Activated CD8-positive, alpha-beta memory T cell treated with anti-CD3 and anti-CD28 coated beads, Interleukin-2, amount 10 ng/mL, durations not matched to agents 7 days and 5 days (primary cell): ENCODE data around the gene C19orf25. TPM values are rescaled to one million over a fixed set of nuclear protein-coding genes. Genes with fewer than 3 reads are reported as not detected.

Experiments
- ATAC-seq: fragments of 150-1000 bp; cut with Tn5 transposase; one replicate; pipeline ENCODE4 v1.10.0; 2021; ENCODE audit warnings: moderate library complexity
- CTCF ChIA-PET: fragments of 350-600 bp; sonication (Branson Sonifier 250); formaldehyde crosslinking; loops from one replicate; lab custom pipeline; 2021; ENCODE audit warnings: antibody characterized with exemption; lab: Charles Lee
- DNase-seq: peaks from one replicate; pipeline ENCODE4 v3.0.0-alpha.2; 2020
- H3K27ac Mint-ChIP-seq: one replicate; pipeline ENCODE4 v1.8.0; 2021; ENCODE audit warnings: mild to moderate bottlenecking, mixed read lengths
- H3K27me3 Mint-ChIP-seq: one replicate; pipeline ENCODE4 v1.8.0; 2021; ENCODE audit warnings: mixed read lengths
- H3K36me3 Mint-ChIP-seq: one replicate; pipeline ENCODE4 v1.8.0; 2021; ENCODE audit warnings: mild to moderate bottlenecking, mixed read lengths
- H3K4me1 Mint-ChIP-seq: one replicate; pipeline ENCODE4 v1.8.0; 2021; ENCODE audit warnings: mixed read lengths
- H3K4me3 Mint-ChIP-seq: one replicate; pipeline ENCODE4 v1.8.0; 2021; ENCODE audit warnings: mild to moderate bottlenecking, moderate library complexity, mixed read lengths
- H3K9me3 Mint-ChIP-seq: one replicate; pipeline ENCODE4 v1.8.0; 2022; ENCODE audit warnings: low read depth, mixed read lengths
- total RNA-seq, 2 experiments: library from RNA; stranded (reverse); gene quantifications; one replicate each; pipeline ENCODE4 v1.2.3, GENCODE V29; 2021

The C19orf25 gene
- total RNA-seq, 2 experiments from 2014 or later: 43.3 to 48.9 TPM

- Mint-ChIP-seq H3K36me3 (peaks cover 18% of the 10 kb centered on the region), H3K27me3 (no peaks in the 10 kb centered on the region), H3K27ac (no peak overlapping the region), H3K4me1 (peaks cover 8% of the 10 kb centered on the region), H3K4me3 (no peak overlapping the region), H3K9me3 (no peaks in the 10 kb centered on the region)
- CTCF ChIA-PET: interaction anchor here (0.6 kb wide), 1 partner anchor 246 kb away, joined by 3 read pairs; no protein-coding TSS in a partner anchor
- DNase-seq (no peak), ATAC-seq (no peak)
Measured at GRCh38 chr19:1434577-1435060, 44.4 kb downstream of the C19orf25 start.

DNA sequence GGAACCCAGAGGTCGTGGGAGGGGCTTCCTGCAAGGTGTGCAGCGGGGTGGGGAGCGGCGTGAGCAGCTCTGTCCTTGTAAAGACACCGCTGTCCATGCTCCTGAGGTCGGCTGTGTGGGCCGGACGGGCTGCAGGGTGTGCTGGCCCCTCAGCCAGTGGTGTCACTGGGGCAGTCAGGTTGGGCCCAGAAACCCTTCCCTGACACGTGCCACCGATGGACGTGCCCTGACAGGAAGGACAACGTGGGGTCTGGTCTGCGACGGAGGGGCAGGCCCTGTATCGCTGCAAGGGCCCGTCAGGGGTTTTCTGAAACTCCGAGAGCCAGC lies 45.0 kb downstream of the C19orf25 start:
- CTCF ChIA-PET: no interaction called here
- no peak overlapping the region for H3K4me3 Mint-ChIP-seq
- peaks cover 14% of the 10 kb centered on the region for H3K36me3 Mint-ChIP-seq
- no peak overlapping the region for H3K27ac Mint-ChIP-seq
- DNase-seq: no peak
- ATAC-seq: no peak
- no peaks in the 10 kb centered on the region for H3K9me3 Mint-ChIP-seq
- peaks cover 5% of the 10 kb centered on the region for H3K4me1 Mint-ChIP-seq
- H3K27me3 Mint-ChIP-seq: no peaks in the 10 kb centered on the region

DNA sequence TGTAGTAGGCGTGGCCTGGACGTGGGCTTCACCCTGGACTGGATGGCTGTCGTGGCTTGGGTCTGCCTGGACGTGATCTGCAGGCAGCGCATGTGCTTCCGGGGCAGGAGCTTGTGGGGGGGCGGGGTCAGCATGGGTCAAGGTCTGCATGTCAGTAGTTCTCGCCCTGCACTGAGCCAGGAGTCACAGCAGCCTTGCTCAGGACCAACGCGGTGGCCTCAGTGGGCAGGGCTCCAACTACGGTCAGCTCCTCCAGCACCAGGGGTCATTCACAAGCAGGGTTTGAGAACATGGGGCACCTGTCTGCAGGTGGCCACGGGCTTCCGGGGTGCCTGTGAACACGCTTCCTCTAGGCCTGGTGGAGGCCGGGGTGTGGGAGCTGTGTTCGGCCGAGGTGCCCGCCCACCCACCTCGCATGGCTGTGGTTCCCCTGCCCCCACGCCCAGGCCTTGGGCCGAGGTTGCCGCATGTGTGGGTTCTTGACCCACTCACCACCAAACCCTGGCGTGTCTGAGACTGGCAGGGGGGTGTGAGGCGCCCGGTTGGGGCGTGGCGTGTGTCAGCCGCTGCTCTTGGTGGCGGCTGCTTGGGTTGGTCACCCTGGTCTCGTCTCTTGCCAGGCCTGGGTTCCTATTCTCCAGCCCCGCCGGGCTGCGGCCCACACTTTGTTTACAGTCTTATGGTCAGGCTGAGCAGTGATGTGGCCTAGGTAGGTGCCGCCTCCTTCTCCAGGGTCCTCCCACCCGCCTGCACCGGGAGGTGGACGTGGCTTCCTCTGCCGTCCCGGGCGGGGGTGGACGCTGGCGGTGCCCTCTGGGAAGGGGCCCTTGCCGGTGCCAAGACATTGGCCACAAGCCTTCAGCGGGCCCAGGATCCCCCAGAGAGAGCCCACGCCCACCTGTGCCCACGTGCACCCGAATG lies 45.6 kb downstream of the C19orf25 start:
- DNase-seq (no peak), ATAC-seq (no peak)
- CTCF ChIA-PET: no interaction called here
- Mint-ChIP-seq H3K4me1 (peaks cover 5% of the 10 kb centered on the region), H3K27me3 (no peaks in the 10 kb centered on the region), H3K27ac (no peak overlapping the region), H3K4me3 (no peak overlapping the region), H3K36me3 (peaks cover 12% of the 10 kb centered on the region), H3K9me3 (no peaks in the 10 kb centered on the region)

DNA sequence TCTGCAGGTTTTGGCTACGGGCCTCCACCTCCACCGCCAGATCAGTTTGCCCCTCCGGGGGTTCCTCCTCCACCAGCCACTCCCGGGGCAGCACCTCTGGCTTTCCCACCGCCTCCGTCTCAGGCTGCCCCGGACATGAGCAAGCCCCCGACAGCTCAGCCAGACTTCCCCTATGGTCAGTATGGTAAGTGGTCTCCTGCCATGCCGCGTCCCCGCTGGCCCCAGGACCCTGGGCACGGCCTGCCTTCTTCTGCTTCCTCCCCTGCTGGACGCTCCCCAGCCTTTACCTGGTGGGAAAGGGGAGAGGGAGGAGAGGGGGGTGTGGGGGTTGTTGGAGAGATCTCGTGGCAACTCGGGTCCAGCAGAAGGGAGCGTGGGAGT lies 46.5 kb downstream of the C19orf25 start:
- ATAC-seq: no peak
- no peak for DNase-seq
- CTCF ChIA-PET: no interaction called here
- Mint-ChIP-seq H3K27ac (no peak overlapping the region), H3K27me3 (no peaks in the 10 kb centered on the region), H3K4me3 (no peak overlapping the region), H3K4me1 (peaks cover under 1% of the 10 kb centered on the region), H3K36me3 (peaks cover 9% of the 10 kb centered on the region), H3K9me3 (no peaks in the 10 kb centered on the region)

DNA sequence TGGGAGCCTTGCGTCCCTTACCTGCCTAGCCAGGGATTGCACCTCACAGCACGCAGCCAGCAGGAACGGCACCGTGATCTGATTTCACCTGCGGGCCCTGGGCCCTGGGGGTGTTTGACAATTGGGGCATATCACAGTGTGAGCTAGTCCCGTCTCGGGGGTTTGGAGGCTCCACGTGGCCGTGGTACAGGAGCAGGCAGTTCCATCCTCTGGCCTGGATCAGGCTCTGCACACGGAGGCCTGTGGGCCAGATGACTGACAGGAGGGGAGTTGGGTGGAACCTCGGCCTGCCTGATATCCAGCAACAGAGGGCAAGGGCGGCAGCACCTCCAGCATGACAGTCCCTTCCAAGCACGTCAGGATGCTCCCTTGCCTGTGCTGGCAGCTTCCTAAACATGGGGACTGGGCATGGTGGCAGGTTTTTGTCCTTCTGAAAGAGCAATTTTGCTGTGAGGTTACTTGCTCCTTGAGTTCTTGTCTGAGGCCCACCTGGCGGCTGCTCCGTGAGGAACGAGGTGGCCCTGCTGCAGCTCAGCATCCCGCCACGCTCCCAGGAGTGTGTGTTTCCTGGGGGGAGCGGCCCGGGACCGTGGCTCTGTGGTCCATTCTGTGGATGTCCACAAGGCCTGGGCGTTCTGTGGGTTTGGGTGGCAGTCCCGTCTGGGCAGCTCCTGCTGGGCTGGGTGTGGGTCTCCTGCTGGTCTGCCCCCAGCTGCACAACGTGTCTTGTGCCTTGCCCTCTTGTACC lies 47.1 kb downstream of the C19orf25 start:
- DNase-seq (no peak), ATAC-seq (no peak)
- Mint-ChIP-seq H3K36me3 (peaks cover 9% of the 10 kb centered on the region), H3K27me3 (no peaks in the 10 kb centered on the region), H3K4me1 (no peaks in the 10 kb centered on the region), H3K27ac (no peak overlapping the region), H3K4me3 (no peak overlapping the region), H3K9me3 (no peaks in the 10 kb centered on the region)
- CTCF ChIA-PET: no interaction called here

DNA sequence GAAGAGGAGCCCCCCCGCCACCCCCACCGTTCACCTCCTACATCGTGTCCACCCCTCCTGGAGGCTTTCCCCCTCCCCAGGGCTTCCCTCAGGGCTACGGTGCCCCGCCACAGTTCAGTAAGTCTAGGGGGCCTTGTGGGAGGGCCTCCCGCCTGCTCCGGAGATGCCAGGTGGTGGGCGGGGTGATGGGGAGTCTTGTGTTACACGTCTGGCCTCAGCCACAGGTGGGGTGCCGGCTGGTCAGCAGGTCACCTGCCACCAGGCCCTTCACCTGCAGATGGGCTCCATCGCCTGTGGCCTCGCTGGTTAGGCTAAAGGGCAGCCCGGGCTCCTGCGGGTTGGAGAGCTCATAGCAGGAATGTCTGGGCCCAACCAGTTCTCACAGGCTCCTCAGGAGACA lies 48.8 kb downstream of the C19orf25 start:
- Mint-ChIP-seq H3K9me3 (no peaks in the 10 kb centered on the region), H3K4me3 (no peak overlapping the region), H3K27me3 (no peaks in the 10 kb centered on the region), H3K27ac (no peak overlapping the region), H3K4me1 (no peaks in the 10 kb centered on the region), H3K36me3 (peaks cover 10% of the 10 kb centered on the region)
- CTCF ChIA-PET: no interaction called here
- DNase-seq (no peak), ATAC-seq (no peak)

- DNase-seq (no peak), ATAC-seq (no peak)
- CTCF ChIA-PET: no interaction called here
- Mint-ChIP-seq H3K36me3 (peaks cover 13% of the 10 kb centered on the region), H3K27ac (no peak overlapping the region), H3K9me3 (no peaks in the 10 kb centered on the region), H3K27me3 (no peaks in the 10 kb centered on the region), H3K4me3 (no peak overlapping the region), H3K4me1 (no peaks in the 10 kb centered on the region)
Measured at GRCh38 chr19:1429750-1430149, 49.3 kb downstream of the C19orf25 start.

DNA sequence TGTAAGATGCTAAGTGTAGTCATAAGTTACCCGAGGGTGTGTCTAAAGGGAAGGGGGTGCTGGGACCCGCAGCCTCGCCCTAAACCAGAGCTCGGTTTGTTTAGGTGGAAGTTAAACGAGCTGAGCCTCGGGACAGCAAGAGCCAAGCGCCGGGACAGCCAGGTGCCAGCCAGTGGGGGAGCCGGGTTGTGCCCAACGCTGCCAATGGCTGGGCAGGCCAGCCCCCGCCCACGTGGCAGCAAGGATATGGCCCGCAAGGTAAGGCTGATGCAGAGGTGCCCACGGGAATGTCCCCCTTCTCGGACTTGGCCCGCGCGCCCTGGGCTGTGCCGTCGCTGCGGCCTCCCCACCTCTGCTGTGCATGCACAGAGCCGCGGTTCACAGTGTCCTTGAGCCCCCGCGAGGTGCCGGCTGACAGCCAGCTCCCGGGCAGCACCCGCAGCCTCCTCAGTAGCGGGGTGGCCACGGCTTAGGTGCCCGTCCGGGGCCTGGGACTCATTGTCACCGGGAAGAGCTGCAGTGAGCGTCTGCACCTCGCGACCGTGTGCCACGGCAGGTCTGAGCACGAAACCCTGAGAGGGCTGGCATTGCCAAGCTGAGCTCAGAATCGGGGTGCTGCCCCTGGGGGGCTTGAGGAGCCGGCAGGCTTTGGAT lies 50.1 kb downstream of the C19orf25 start:
- Mint-ChIP-seq H3K4me1 (no peaks in the 10 kb centered on the region), H3K36me3 (peaks cover 17% of the 10 kb centered on the region), H3K9me3 (no peaks in the 10 kb centered on the region), H3K27me3 (no peaks in the 10 kb centered on the region), H3K27ac (no peak overlapping the region), H3K4me3 (no peak overlapping the region)
- CTCF ChIA-PET: interaction anchor here (0.8 kb wide), 1 partner anchor 397 kb away, joined by 3 read pairs; no protein-coding TSS in a partner anchor
- DNase-seq (no peak), ATAC-seq (no peak)

DNA sequence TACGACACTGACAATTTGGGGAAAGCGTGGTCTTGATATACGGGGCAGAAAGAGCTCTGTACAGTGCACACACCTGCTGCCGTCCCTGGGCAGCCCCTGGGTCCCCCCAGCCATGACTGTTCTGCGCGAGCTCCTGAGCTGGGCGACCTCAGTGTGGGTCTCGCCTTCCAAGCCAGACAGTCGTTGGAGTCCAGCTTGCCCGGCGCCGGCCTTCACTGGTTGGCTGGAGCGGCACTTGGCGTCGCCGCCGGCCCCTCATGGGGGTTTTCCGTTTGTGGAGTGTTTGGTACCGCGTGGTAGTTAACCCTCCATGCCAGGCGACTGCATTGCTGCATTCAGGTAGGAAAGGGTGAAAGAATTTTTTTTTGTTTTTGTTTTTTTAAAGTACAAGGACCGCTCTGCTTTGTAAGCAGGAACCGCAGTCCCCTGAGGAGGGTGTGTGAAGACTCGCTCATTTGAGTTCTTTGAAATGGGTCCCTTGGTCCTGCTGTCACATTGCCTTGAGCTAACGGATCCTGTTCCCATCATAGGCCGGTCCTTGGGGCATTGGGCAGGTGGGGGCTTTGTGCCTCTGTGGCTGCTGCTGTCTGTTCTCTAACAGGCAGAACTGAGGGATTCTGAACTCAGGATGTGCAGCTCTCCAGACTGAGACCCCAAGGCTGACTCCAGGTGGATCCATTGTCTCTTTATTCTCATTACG lies 51.6 kb downstream of the C19orf25 start:
- Mint-ChIP-seq H3K36me3 (peaks cover 27% of the 10 kb centered on the region), H3K27ac (no peak overlapping the region), H3K27me3 (no peaks in the 10 kb centered on the region), H3K4me1 (no peaks in the 10 kb centered on the region), H3K9me3 (no peaks in the 10 kb centered on the region), H3K4me3 (no peak overlapping the region)
- no peak for DNase-seq
- CTCF ChIA-PET: no interaction called here
- no peak for ATAC-seq

GRCh38 chr19:1426736-1427135 lies 52.3 kb downstream of the C19orf25 start:
- no peak for ATAC-seq
- H3K9me3 Mint-ChIP-seq: no peaks in the 10 kb centered on the region
- no peak for DNase-seq
- H3K27ac Mint-ChIP-seq: no peak overlapping the region
- H3K4me3 Mint-ChIP-seq: no peak overlapping the region
- CTCF ChIA-PET: no interaction called here
- no peaks in the 10 kb centered on the region for H3K4me1 Mint-ChIP-seq
- H3K27me3 Mint-ChIP-seq: no peaks in the 10 kb centered on the region
- H3K36me3 Mint-ChIP-seq: peaks cover 27% of the 10 kb centered on the region

- no peaks in the 10 kb centered on the region for H3K27me3 Mint-ChIP-seq
- H3K36me3 Mint-ChIP-seq: peaks cover 27% of the 10 kb centered on the region
- no peaks in the 10 kb centered on the region for H3K9me3 Mint-ChIP-seq
- DNase-seq (no peak), ATAC-seq (no peak)
- H3K4me3 Mint-ChIP-seq: no peak overlapping the region
- CTCF ChIA-PET: no interaction called here
- H3K27ac Mint-ChIP-seq: no peak overlapping the region
- H3K4me1 Mint-ChIP-seq: no peaks in the 10 kb centered on the region
Measured at GRCh38 chr19:1425902-1426301, 53.1 kb downstream of the C19orf25 start.

GRCh38 chr19:1425102-1425837 lies 53.7 kb downstream of the C19orf25 start:
- H3K4me3 Mint-ChIP-seq: no peak overlapping the region
- ATAC-seq (no peak), DNase-seq (no peak)
- H3K27me3 Mint-ChIP-seq: no peaks in the 10 kb centered on the region
- CTCF ChIA-PET: interaction anchor here (1.2 kb wide), 1 partner anchor 12 kb away, joined by 3 read pairs; no protein-coding TSS in a partner anchor
- H3K4me1 Mint-ChIP-seq: no peaks in the 10 kb centered on the region
- no peaks in the 10 kb centered on the region for H3K9me3 Mint-ChIP-seq
- no peak overlapping the region for H3K27ac Mint-ChIP-seq
- H3K36me3 Mint-ChIP-seq: peaks cover 29% of the 10 kb centered on the region
